ENCODE results near the gene MINDY4B.

DNA sequence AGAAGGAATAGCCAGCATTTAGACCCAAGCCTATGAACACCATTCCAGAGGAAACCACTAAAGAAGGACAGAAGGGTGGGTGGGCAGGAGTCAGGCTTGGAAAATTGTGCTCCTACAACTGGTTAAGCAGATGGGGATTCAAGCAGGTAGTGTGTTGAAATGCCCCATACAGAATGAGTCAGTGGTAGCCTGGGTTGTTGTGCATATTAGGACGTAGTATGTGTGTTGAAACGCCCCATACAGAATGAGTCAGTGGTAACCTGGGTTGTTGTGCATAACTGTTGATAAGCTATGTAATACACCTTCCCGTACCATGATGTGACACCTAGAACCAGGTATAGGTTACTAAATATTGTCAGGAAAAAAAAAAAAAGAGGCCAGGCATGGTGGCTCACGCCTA, 34.0 kb downstream of the MINDY4B start:
- no peak for TF ChIP-seq SP1 (IDR thresholded peaks at IDR 0.05)
- no peak for TF ChIP-seq LEF1 (IDR thresholded peaks at IDR 0.05; ENCODE audit: borderline replicate concordance)
- no peak for TF ChIP-seq SUZ12 (IDR thresholded peaks at IDR 0.05)
- TF ChIP-seq FOXM1 (IDR thresholded peaks at IDR 0.05; ENCODE audit: borderline replicate concordance): no peak
- no peak for TF ChIP-seq NFRKB (IDR thresholded peaks at IDR 0.05)
- TF ChIP-seq FOXK2 (IDR thresholded peaks at IDR 0.05): no peak
- TF ChIP-seq ELF4 (IDR thresholded peaks at IDR 0.05): no peak

Measured in HEK293T (cell line).